Stimulated activated CD8-positive, alpha-beta memory T cell treated with anti-CD3 and anti-CD28 coated beads, Interleukin-2, amount 100 ng/mL, for 48 hours (primary cell): ENCODE measurements around the gene TSR2.
"Not testable (repeated sequence)": the region's sequence is repeated elsewhere in the genome, so short reads cannot be mapped to it uniquely, and the experiment has no call there.

Experiments used
- DNase-seq, 2 donors: peaks; one replicate each; pipeline ENCODE4 v3.0.0-alpha.2; 2020; ENCODE audit warnings: low read depth in 2 of 2

TSR2 gene

GRCh38 chrX:54473993-54474859 is 34.0 kb downstream of the TSR2 start:
- no peak for DNase-seq

DNA sequence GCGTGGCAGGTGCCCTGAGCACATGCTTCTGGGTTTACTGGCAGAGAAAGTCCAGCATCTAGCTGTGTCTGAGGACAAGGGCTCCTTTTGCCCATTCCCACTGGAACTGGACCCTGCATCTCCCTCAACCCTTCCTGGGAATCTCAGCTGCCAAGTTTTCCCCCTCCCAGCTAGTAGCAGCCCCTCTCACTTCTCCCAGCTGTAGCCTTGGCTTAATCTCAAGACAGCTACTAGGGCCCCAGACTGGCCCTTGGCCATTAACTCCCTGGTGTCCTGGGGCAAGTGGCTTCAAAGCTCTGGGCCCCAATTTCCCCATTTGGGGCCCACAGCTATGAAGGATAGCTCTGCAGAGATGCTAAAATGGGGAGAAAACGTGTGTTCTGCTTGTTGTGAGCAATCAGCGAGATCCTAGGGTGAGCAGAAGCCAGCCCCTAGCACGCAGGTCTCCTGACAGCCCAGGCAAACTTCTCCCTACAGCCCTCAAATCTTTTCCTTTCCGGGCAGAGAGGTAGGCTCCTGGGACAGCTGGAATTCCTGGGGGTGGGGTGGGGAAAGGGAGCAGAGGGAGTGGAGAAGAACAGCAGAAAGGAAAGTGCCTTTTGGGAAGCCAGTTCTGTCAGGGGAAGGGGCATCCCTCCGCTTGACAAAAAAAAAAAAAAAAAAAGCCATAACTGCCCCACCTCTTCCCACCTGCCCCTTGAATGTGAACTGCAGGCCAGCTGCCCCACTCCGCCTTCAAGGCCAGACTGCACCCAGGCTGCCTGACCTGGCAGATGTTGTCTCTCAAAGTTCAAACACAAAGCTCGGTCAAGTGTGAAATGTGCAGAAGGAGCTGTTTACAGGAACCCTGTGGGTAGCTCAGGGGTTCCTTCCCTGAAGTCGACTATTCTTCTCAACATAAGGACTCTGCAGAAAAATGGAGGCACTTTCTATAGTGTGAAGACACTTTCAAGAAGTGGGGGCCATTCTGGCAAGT is 39.2 kb downstream of the TSR2 start:
- no peak for DNase-seq

- DNase-seq = no peak
Measured at GRCh38 chrX:54482839-54483593, 42.8 kb downstream of the TSR2 start.

DNA sequence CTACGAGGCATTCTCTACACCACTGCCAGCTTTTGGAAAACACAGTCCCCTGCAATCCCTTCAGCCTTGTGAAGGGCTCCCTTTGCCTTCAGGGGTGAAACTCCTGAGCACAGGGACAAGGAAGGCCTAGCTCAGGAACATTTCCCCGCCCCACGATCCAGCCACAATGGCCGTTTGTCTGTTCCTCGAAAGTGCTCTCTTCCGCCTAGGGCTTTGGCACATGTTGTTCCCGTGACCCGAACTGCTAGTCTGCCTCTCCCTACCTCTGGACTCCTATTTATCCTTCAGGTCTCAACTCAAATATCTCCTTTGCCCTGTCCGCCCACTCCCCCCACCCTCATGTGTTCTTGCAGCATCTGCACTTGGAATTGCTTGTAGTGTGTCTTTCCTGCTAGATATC is 43.7 kb downstream of the TSR2 start:
- DNase-seq = no peak

GRCh38 chrX:54484666-54485065 is 44.5 kb downstream of the TSR2 start:
- no peak for DNase-seq

DNA sequence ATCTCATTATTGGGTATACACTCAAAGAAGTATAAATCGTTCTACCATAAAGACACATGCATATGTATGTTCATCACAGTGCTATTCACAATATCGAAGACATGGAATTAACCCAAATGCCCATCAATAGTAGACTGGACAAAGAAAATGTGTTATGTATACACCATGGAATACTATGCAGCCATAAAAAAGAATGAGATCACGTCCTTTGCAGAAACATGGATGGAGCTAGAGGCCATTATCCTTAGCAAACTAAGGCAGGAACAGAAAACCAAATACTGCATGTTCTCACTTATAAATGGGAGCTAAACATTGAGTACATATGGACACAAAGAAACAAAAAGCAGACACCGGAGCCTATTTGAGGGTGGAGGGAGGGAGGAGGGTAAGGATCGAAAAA is 49.6 kb downstream of the TSR2 start:
- DNase-seq = not testable (repeated sequence)

GRCh38 chrX:54492340-54492739 is 52.1 kb downstream of the TSR2 start:
- DNase-seq = no peak

DNA sequence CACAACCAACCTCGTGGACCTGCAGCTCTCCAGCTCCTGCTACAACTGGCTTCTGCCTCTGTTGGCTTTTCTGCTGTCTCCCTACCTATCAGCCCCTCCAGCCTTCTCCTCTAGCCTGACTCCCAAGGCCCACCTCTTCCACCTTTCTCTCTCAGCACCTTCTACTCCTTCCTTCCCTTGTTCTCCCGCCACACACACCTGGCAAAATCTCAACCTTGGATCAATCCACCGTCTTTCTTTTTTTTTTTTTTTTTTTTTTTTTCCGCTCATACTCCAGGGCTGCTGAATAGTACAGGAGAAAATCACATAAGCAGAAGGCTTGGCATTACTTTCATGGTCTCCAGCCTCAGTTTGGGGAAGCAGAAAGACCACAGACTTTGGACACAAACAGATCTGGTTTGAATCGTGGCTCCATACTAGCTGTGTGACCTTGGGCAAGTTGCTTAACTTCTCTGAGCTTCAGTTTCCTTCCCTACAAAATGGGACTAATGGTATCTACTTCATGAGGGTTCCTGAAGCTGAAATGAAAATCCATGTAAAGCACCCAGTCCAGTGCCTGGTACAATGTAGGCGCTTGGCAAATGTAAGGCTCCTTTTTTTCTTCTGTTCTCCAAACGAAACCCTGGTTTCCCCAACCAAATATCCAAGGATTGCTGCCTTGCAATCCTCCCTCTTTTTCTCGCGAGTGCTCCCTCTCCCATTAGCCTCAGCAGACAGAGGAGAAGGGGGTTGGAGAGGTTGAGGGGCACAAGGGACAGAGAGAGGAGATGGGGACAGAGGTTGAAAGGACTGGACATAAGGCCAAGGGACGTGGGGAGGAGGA is 54.2 kb downstream of the TSR2 start:
- DNase-seq = no peak
